GOT3 (cell line): Measurements from ENCODE around the gene KRT10.

Experiments
- DNase-seq: peaks from one replicate; lab custom pipeline; 2025; ENCODE audit warnings: mixed read lengths; lab: John Stamatoyannopoulos, UW

KRT10 gene

GRCh38 chr17:40803617-40804082 lies 18.8 kb downstream of the KRT10 start:
- peak; percentile 39 for DNase-seq

GRCh38 chr17:40801157-40801556 lies 21.3 kb downstream of the KRT10 start:
- DNase-seq: no peak

GRCh38 chr17:40800381-40800780 lies 22.0 kb downstream of the KRT10 start:
- no peak for DNase-seq

- no peak for DNase-seq
These were observed 22.6 kb downstream of the KRT10 start, which contains the start of gene KRT28 for GRCh38 chr17:40799859-40800258. Gene KRT28, minus strand, starts transcription at chr17:40799959. Its CDS starts 66 bp downstream, at chr17:40799893.

- DNase-seq: no peak
These were observed 25.6 kb downstream of the KRT10 start for GRCh38 chr17:40796846-40797245.

GRCh38 chr17:40795019-40795667 lies 27.3 kb downstream of the KRT10 start:
- DNase-seq: no peak

GRCh38 chr17:40794466-40794865 lies 27.9 kb downstream of the KRT10 start:
- no peak for DNase-seq

- DNase-seq: no peak
These were observed 28.6 kb downstream of the KRT10 start for GRCh38 chr17:40793832-40794231.

- no peak for DNase-seq
These were observed 30.5 kb downstream of the KRT10 start for GRCh38 chr17:40791787-40792436.

- DNase-seq: no peak
These were observed 31.3 kb downstream of the KRT10 start for GRCh38 chr17:40791111-40791510.

GRCh38 chr17:40782450-40782849 lies 40.0 kb downstream of the KRT10 start, which contains the start of gene KRT27:
Gene KRT27, minus strand, starts transcription at chr17:40782550. Its CDS starts 57 bp downstream, at chr17:40782493.
- DNase-seq: no peak

GRCh38 chr17:40779181-40779909 lies 43.1 kb downstream of the KRT10 start:
- DNase-seq: no peak

- no peak for DNase-seq
These were observed 44.0 kb downstream of the KRT10 start for GRCh38 chr17:40778461-40778860.

- DNase-seq: no peak
These were observed 44.4 kb downstream of the KRT10 start for GRCh38 chr17:40777971-40778370.

- no peak for DNase-seq
These were observed 45.0 kb downstream of the KRT10 start for GRCh38 chr17:40777459-40777858.

GRCh38 chr17:40775945-40776344 lies 46.5 kb downstream of the KRT10 start:
- no peak for DNase-seq

- no peak for DNase-seq
These were observed 50.3 kb downstream of the KRT10 start, which contains the start of gene KRT26 for GRCh38 chr17:40772101-40772500. Gene KRT26, minus strand, starts transcription at chr17:40772201. Its CDS starts 88 bp downstream, at chr17:40772113.
